GM08714 (cell line): ENCODE data around the gene BCL2L1.
A peak's percentile ranks its signal among the peaks of the same experiment; 100 is the strongest.

Source experiments
- H3K4me3 ChIP-seq: fragments of 200-500 bp; sonication (Bioruptor generic); 2 replicates; pipeline ENCODE4 v1.5.1; 2014; ENCODE audit warnings: mild to moderate bottlenecking, low read length, inconsistent platforms
- ZNF274 ChIP-seq: IDR thresholded peaks from 2 replicates; pipeline ENCODE4 v1.6.1; 2012; ENCODE audit warnings: mild to moderate bottlenecking, low read depth, low read length

The BCL2L1 gene

DNA sequence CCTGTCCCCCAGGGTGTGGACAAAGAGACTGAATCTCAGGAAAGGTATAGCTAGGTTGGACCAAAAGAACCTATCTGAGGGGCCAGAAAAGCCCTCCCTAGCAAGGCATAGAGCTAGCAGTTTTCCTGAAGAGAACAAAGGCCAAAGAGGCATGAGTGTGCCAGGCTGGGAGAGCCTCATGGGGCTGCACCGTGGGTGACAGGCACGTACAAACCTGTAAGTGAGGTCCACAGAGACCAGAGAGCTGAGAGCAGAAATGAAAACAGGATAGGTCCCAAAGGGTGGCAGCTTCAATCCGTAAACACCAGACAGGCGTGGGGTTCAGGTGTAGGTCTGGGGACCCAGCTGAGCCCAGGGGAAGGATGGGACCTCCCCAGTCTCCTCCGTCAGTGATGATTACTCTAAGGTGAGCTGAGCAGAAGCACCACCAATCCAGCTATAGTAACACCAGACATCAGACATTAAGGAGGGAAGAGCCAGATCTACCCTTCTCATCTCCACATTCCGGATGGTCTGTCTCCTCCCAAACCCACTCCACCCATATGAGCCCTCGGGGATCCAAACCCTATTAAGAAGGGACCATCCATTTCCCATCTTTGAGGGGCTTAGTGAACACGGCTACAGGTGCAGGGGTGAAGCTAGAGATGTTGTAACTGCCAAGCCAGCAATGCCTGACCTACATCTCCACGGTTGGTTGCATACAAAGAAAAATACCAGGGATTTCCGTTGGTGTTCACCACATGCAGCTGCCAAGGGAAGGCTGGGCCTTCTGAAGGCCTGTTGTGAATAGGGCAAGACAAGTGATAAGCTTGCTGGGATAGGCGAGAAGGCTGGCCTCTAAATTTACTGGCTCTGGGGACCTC lies 38.3 kb downstream of the BCL2L1 start:
- H3K4me3 ChIP-seq, result peak overlapping the region; percentile 46; the same call in 1 of the 2 replicates
- no peak for TF ChIP-seq ZNF274

DNA sequence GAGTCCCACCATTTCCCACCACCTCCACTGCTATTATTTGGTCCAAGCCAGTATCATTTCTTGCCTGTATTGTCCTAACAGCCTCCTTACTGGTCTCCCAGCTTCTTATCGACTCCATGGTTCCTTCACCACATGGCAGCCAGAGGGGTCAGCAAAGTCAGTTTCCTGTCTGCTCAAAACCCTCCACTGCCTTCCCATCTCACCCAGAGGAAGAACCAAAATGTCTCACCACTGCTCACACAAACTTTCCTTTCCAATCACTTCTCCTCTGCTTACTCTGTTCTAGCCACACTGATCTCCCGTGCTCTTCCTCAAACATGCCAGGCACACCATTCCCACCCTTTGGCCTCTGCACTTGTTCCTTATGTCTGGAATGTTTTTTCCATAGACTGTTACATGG lies 39.7 kb downstream of the BCL2L1 start:
- no peak for TF ChIP-seq ZNF274
- H3K4me3 ChIP-seq, result no peak overlapping the region

GRCh38 chr20:31682352-31682751 lies 40.3 kb downstream of the BCL2L1 start:
- TF ChIP-seq ZNF274, result no peak
- no peak overlapping the region for H3K4me3 ChIP-seq

DNA sequence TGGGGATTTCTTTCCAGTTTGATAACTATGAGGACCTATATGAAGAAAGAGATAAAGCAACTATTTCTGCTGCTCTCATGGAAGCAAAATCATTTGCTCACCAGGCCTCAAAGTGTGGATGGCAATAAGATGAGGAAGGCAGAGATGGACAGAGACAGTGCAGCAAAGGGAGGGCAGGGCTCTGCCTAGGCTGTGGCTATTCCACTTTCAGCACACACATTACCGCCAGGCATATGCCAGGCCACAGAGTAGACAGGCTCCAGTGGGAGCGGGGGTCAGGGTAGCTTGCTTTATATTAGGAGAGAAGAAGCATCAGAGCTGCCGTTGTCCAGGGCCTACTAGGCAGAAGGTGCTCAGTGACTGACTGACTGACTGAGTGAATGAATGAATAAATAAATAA lies 40.9 kb downstream of the BCL2L1 start:
- H3K4me3 ChIP-seq, result no peak overlapping the region
- TF ChIP-seq ZNF274, result no peak

- no peak overlapping the region for H3K4me3 ChIP-seq
- TF ChIP-seq ZNF274, result no peak
These were observed 41.4 kb downstream of the BCL2L1 start for GRCh38 chr20:31681128-31681727.

GRCh38 chr20:31680286-31681127 lies 42.2 kb downstream of the BCL2L1 start:
- TF ChIP-seq ZNF274, result no peak
- H3K4me3 ChIP-seq, result no peak overlapping the region

DNA sequence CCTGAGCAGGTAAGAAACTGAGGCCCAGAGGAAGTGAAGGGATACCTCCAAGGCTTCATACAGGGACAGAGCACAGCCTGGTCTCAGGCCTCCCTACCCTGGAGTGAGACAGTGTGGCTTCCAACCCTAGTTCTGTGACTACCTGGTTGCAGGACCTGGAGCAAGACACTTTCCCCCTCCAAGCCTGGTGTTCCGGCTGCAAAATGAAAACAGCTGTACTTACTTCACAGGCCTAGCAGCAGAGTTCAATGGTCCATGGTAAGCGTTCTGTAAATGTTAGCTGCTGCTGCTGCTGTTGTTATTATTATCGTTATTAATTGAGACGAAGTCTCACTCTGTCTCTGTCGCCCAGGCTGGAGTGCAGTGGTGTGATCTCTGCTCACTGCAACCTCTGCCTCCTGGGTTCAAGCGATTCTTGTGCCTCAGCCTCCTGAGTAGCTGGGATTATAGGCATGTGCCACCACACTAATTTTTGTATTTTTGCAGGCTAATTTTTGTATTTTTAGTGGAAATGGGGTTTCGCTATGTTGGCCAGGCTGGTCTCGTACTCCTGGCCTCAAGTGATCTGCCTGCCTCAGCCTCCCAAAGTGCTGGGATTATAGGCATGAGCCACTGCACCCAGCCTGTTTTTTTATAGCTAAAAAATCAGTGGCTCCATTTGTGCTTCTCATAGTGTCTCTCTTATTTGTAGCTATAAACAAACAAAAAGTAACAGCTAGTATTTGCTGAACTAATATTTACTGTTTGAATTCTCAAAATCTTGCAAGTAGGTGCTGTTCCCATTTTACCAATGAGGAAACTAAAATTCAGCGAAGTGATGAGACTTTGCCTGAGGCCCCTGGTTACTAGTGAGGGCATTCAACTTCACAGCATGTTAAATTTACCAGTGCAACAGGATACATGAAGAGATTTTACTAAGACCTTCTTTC lies 43.0 kb downstream of the BCL2L1 start:
- no peak overlapping the region for H3K4me3 ChIP-seq
- no peak for TF ChIP-seq ZNF274

DNA sequence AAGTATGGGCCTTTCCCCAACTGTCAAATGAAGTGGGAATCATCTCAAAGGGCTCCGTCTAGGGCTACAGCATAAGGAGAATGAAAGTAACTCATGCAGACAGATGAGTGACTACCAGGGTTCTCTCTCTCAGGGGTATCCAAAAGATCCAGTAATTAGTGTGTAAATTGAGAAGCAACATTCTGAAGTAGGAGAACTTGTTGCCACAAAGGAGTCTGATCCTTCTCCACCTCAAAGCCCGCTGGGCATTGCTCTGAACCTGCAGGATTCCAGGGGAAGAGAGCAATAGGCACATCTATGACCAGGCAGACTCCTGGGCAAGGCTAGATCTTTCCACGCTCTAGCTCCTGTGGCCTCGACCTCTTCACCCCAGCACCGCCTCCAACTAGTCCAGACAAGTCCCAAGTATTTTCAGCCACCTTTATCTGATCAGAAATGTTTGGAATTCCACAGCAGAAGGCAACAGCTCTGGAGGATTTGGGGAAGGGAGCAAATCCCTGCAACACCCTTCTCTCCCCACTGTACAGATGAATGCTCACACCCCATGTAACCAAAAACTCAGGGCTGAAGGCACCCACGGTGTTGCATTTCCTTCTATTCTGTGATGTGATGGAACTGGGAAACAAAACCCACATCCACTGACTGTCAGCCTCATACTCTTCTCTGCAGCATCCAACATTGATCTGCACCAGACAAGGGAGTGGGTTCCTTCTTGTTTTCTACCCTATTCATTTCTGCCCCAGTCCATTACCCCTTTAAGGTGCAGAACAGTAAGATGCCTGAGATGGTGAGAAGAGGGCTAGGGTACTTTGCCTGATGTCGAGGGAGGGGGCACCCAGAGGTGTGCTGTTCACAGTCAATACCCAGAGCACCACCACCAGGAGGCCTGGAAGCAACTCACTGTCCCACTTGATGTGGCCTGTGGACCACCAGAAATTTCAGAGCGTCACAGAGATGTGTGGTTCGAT lies 44.0 kb downstream of the BCL2L1 start:
- TF ChIP-seq ZNF274, result no peak
- no peak overlapping the region for H3K4me3 ChIP-seq

DNA sequence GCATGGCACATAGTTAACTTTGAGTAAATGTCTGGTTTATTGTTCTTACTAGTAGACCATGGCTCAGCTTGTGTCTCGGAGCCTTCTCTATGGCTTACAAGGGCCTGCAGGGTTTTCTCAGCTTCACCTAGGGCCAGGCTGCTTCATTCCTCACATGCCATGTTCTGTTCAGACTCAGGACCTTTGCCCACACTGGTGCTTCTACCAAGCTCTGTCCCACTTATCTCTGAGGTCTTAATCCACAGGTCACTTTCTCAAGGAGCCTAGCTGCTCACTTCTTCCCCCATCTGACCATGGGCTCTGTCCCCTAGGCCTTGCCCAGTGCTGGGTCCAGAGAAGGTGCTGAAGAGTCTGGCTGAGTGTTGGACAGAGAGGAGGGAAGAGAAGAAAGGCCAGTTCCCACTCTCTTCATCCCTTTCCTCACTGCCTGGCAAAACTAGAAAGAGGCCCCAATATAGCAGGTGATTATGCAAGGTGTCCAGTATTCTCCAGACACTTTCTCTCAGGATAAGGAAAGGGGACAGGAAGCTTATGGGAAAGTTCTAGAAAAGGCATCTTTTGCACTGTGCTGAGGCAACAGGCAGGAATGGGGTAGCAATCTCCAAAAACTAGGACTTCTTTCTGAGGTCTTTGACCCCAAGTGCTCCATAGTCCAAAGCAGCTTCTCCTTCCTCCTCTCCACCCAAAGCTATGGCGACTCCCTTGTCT lies 45.0 kb downstream of the BCL2L1 start:
- no peak overlapping the region for H3K4me3 ChIP-seq
- TF ChIP-seq ZNF274, result no peak

DNA sequence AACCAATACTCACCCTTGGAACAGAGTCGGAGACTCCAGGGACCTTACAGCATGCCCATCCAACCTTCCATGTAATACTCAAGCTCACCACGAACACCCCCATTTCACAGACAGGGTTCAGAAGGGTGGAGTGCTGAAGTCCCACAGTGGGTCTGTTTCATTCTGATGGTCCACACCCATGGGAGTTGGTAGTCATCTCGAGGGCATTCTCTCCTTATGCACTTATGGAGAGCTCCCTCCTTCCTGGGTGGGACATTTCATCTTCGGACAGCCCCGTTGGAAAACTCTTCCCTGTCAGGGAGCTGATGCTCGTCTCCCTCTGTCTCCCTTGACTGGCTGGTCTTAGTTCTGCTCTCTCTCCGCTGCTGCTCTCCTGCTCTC lies 46.1 kb downstream of the BCL2L1 start:
- TF ChIP-seq ZNF274, result no peak

DNA sequence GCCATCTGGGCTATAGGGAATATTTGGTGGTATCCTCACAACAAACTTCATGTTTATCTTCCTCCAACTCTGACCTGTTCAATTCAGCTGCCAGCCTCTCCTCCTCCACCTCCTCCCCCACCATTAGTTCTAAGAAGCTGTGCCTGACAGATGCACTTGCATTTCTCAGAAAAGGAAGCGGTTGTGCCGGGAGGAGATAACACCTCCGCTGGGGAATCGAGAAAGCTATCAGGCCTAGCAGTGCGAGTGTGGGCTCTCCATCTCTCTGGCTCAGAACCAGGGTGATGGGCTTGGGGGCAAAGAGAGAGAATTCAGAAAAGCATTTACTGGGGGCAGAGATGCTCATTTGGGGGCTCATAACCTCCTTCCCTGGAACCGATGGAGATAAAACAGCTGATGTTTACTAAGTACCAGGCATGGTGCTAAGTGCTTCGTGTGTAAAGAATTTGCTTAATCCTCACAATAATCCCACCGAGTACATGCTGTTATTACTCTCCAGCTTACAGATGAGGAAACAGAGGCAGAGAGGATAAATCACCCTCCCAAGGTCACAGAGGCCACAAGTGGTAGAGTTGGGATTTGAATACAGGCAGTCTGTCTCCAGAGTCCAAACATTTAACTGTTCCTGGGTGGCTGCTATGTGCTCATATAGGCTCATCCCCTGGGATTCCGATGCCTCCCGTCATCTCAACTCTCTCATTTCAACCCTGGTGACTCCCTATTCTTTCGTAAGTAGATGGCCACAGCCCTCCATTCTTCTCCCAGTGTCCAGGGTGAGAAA lies 46.6 kb downstream of the BCL2L1 start:
- no peak for TF ChIP-seq ZNF274
- H3K4me3 ChIP-seq, result peak overlapping the region; percentile 48; the same call in 1 of the 2 replicates

More for the DNA sequence above, 46.1 kb downstream of the BCL2L1 start:
- H3K4me3 ChIP-seq, result peak overlapping the region; percentile 48; the same call in 1 of the 2 replicates
